ENCODE results near the gene FXYD1.

DNA sequence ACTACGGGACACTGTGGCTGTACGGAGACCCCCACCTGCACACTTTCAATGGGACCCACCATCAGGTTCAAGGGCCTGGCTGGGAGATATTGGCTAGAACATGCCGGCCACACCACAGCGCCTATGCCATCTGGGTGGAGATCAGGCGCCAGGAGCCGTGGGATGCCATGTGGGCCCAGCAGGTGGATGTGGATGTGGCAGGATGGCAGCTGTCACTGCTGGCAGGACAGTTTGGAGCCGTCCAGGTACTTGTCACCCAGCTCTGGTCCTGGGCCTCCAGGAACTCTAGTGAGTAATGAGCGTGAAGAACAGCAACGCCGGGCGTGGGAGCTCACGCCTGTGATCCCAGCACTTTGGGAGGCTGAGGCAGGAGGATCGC lies 38.7 kb upstream of the FXYD1 start:
- TF ChIP-seq, protein P1, sequence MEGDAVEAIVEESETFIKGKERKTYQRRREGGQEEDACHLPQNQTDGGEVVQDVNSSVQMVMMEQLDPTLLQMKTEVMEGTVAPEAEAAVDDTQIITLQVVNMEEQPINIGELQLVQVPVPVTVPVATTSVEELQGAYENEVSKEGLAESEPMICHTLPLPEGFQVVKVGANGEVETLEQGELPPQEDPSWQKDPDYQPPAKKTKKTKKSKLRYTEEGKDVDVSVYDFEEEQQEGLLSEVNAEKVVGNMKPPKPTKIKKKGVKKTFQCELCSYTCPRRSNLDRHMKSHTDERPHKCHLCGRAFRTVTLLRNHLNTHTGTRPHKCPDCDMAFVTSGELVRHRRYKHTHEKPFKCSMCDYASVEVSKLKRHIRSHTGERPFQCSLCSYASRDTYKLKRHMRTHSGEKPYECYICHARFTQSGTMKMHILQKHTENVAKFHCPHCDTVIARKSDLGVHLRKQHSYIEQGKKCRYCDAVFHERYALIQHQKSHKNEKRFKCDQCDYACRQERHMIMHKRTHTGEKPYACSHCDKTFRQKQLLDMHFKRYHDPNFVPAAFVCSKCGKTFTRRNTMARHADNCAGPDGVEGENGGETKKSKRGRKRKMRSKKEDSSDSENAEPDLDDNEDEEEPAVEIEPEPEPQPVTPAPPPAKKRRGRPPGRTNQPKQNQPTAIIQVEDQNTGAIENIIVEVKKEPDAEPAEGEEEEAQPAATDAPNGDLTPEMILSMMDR (conservative IDR thresholded peaks at IDR 0.05 in 1 of 2, IDR thresholded peaks at IDR 0.05 in 1 of 2; ENCODE audit: extremely low read depth in 1 of 2, insufficient read depth in 1 of 2, low read depth in 1 of 2, low read length in 2 of 2), result no peak
- TF ChIP-seq EZH2 (IDR thresholded peaks at IDR 0.05; ENCODE audit: borderline replicate concordance, low read length), result no peak
